GM18870 (cell line): ENCODE data around the gene SPG7.

Experiments used
- ATAC-seq: cut with Tn5 transposase; IDR thresholded peaks from one replicate; pipeline ENCODE4 v1.9.1; 2021; ENCODE audit warnings: moderate library complexity; ENCODE audit not compliant: unreplicated experiment

Gene SPG7

GRCh38 chr16:89510526-89510925 lies 2.3 kb downstream of the SPG7 start:
- no peak for ATAC-seq

GRCh38 chr16:89511374-89511773 lies 3.2 kb downstream of the SPG7 start:
- ATAC-seq = no peak

- no peak for ATAC-seq
Observed at GRCh38 chr16:89512453-89512852, 4.2 kb downstream of the SPG7 start.

- no peak for ATAC-seq
Observed at GRCh38 chr16:89517128-89517527, 8.9 kb downstream of the SPG7 start.

GRCh38 chr16:89519881-89520280 lies 11.7 kb downstream of the SPG7 start:
- no peak for ATAC-seq

GRCh38 chr16:89522287-89522686 lies 14.1 kb downstream of the SPG7 start:
- ATAC-seq = no peak

GRCh38 chr16:89523680-89524344 lies 15.6 kb downstream of the SPG7 start:
- no peak for ATAC-seq

GRCh38 chr16:89525146-89525913 lies 17.1 kb downstream of the SPG7 start:
- ATAC-seq = no peak

GRCh38 chr16:89529097-89529496 lies 20.9 kb downstream of the SPG7 start:
- no peak for ATAC-seq

- no peak for ATAC-seq
Observed at GRCh38 chr16:89530401-89531381, 22.5 kb downstream of the SPG7 start.

GRCh38 chr16:89531821-89532526 lies 23.8 kb downstream of the SPG7 start:
- no peak for ATAC-seq

GRCh38 chr16:89534252-89534756 lies 26.1 kb downstream of the SPG7 start:
- no peak for ATAC-seq

GRCh38 chr16:89536371-89536770 lies 28.2 kb downstream of the SPG7 start:
- no peak for ATAC-seq

GRCh38 chr16:89536886-89537548 lies 28.8 kb downstream of the SPG7 start:
- no peak for ATAC-seq

GRCh38 chr16:89537549-89537925 lies 29.3 kb downstream of the SPG7 start:
- ATAC-seq = no peak

- ATAC-seq = no peak
Observed at GRCh38 chr16:89538286-89538685, 30.1 kb downstream of the SPG7 start.

- no peak for ATAC-seq
Observed at GRCh38 chr16:89540557-89540956, 32.4 kb downstream of the SPG7 start.

- ATAC-seq = no peak
Observed at GRCh38 chr16:89541792-89542191, 33.6 kb downstream of the SPG7 start.

- ATAC-seq = no peak
Observed at GRCh38 chr16:89544113-89544512, 35.9 kb downstream of the SPG7 start.

- ATAC-seq = no peak
Observed at GRCh38 chr16:89544713-89545043, 36.5 kb downstream of the SPG7 start.
